ENCODE results near the gene TBC1D16. TPM values are rescaled to one million over a fixed set of nuclear protein-coding genes. Genes with fewer than 3 reads are reported as not detected.

The TBC1D16 gene
- total and polyA plus RNA-seq, 10 of the 15 experiments (the other 5 are each of a cell fraction or from before 2014, with no cell fraction given): 0.01 to 0.13 (median 0.06) TPM; not detected in 3

GRCh38 chr17:79892457-79893241, 143.0 kb downstream of the TBC1D16 start:
- DNase-seq (ENCODE audit: low read depth, low spot score) (no peak), FAIRE-seq (no peak), ATAC-seq (no peak)
- H3K27me3 ChIP-seq (replicated peaks in 1 of 2; ENCODE audit: control insufficient read depth in 2 of 2, insufficient read depth in 2 of 2, low read length in 1 of 2): peaks cover 1 to 4% of the 10 kb centered on the region in 2 experiments; a peak in 1 of 4 replicates
- no peak overlapping the region for H3K4me3 ChIP-seq
- in situ Hi-C loops (cut with MboI) (no loop called here), intact Hi-C loops (cut with micrococcal nuclease; ENCODE audit: unreplicated experiment) (no loop called here)
- no TSS peak for BruUV-seq (replicated peaks)
- no peaks in the 10 kb centered on the region for H3K79me2 ChIP-seq (ENCODE audit: control insufficient read depth, insufficient read depth, low read length)
- TF ChIP-seq CBX5 (IDR thresholded peaks at IDR 0.05; ENCODE audit: low read depth): no peak
- no peak for TF ChIP-seq E4F1 (IDR thresholded peaks at IDR 0.05; ENCODE audit: borderline replicate concordance, partially characterized antibody)
- 2% methylated on average over 11 of the region's 11 CpGs for WGBS (ENCODE audit: insufficient coverage, insufficient replicate concordance, low lambda C conversion rate, missing lambda C conversion rate)
- no peaks in the 10 kb centered on the region for H3K9me3 ChIP-seq (replicated peaks; ENCODE audit: control insufficient read depth, insufficient read depth, low read length)
- RAD21 ChIA-PET (ENCODE audit: unreplicated experiment): no interaction called here
- CTCF ChIA-PET: interaction anchor here (1.0 kb wide), 1 partner anchor 82 kb away, joined by 3 read pairs; no protein-coding TSS in a partner anchor
- H3K36me3 ChIP-seq (ENCODE audit: control insufficient read depth in 2 of 2, insufficient read depth in 2 of 2, low read length in 1 of 2): no peaks in the 10 kb centered on the region
- H3K4me2 ChIP-seq (ENCODE audit: control insufficient read depth, insufficient read depth): no peak overlapping the region
- H3K9ac ChIP-seq (ENCODE audit: control insufficient read depth, insufficient read depth, low read length): no peak overlapping the region
- H3K27ac ChIP-seq (ENCODE audit: control insufficient read depth, insufficient read depth): no peak overlapping the region
- H3K4me1 ChIP-seq (ENCODE audit: control insufficient read depth, insufficient read depth, low read length): no peaks in the 10 kb centered on the region
- POLR2A ChIA-PET: interaction anchor here (0.5 kb wide), 1 partner anchor 1380 kb away, joined by 13 read pairs; no protein-coding TSS in a partner anchor
- no peak overlapping the region for H2AFZ ChIP-seq (ENCODE audit: control insufficient read depth, low read depth, low read length)
- SMC1A ChIA-PET (ENCODE audit: uncharacterized antibody, unreplicated experiment): no interaction called here
- no peaks in the 10 kb centered on the region for H4K20me1 ChIP-seq (ENCODE audit: control insufficient read depth, insufficient read depth)

Data from GM12878 (cell line).